H9 (cell line): ENCODE data around the gene KDM2A. TPM values are rescaled to one million over a fixed set of nuclear protein-coding genes. Genes with fewer than 3 reads are reported as not detected.

Experiments used
- DNase-seq: peaks from one replicate; pipeline ENCODE4 v3.0.0-alpha.2; 2017
- H2AFZ ChIP-seq: one replicate; pipeline ENCODE4 v1.6.1; 2013; ENCODE audit warnings: mild to moderate bottlenecking, low read length, control low read depth, moderate library complexity
- H2AK5ac ChIP-seq: 2 replicates; pipeline ENCODE4 v1.6.1; 2013; ENCODE audit warnings: low read length, control low read depth, mixed read lengths; ENCODE audit not compliant: insufficient read length
- H2BK120ac ChIP-seq: one replicate; pipeline ENCODE4 v1.6.1; 2013; ENCODE audit warnings: low read depth, mild to moderate bottlenecking, low read length, control low read depth, inconsistent platforms; ENCODE audit not compliant: poor library complexity, severe bottlenecking
- H2BK12ac ChIP-seq: 2 replicates; pipeline ENCODE4 v1.6.1; 2013; ENCODE audit warnings: low read length, control low read depth, mixed read lengths, low read depth; ENCODE audit not compliant: insufficient read length
- H2BK15ac ChIP-seq: 2 replicates; pipeline ENCODE4 v1.6.1; 2013; ENCODE audit warnings: low read depth, low read length, control low read depth
- H2BK20ac ChIP-seq: one replicate; pipeline ENCODE4 v1.6.1; 2013; ENCODE audit warnings: low read depth, mild to moderate bottlenecking, low read length, control low read depth, inconsistent platforms; ENCODE audit not compliant: poor library complexity, severe bottlenecking
- H2BK5ac ChIP-seq: 2 replicates; pipeline ENCODE4 v1.6.1; 2013; ENCODE audit warnings: low read length, control low read depth, mixed read lengths; ENCODE audit not compliant: insufficient read length
- H3K14ac ChIP-seq: 2 replicates; pipeline ENCODE4 v1.6.1; 2013; ENCODE audit warnings: low read length, control low read depth; ENCODE audit not compliant: insufficient read depth
- H3K18ac ChIP-seq: 2 replicates; pipeline ENCODE4 v1.6.1; 2013; ENCODE audit warnings: low read depth, mild to moderate bottlenecking, mixed read lengths, low read length, control low read depth; ENCODE audit not compliant: insufficient read length
- H3K23ac ChIP-seq: 2 replicates; pipeline ENCODE4 v1.6.1; 2013; ENCODE audit warnings: low read length, control low read depth, mixed read lengths, low read depth; ENCODE audit not compliant: insufficient read length
- H3K23me2 ChIP-seq: 2 replicates; pipeline ENCODE4 v1.6.1; 2013; ENCODE audit warnings: low read depth, mild to moderate bottlenecking, mixed read lengths, low read length, control low read depth; ENCODE audit not compliant: insufficient read length, poor library complexity, severe bottlenecking
- H3K27ac ChIP-seq: 2 replicates; pipeline ENCODE4 v1.5.1; 2013; ENCODE audit warnings: low read length, control low read depth, mixed read lengths, low read depth; ENCODE audit not compliant: insufficient read length
- H3K27me3 ChIP-seq: 2 replicates; pipeline ENCODE4 v1.6.1; 2013; ENCODE audit warnings: low read length, control low read depth, inconsistent platforms; ENCODE audit not compliant: insufficient read depth
- H3K4ac ChIP-seq: 2 replicates; pipeline ENCODE4 v1.6.1; 2013; ENCODE audit warnings: low read depth, mild to moderate bottlenecking, control low read depth, inconsistent platforms, low read length, moderate library complexity
- H3K4me1 ChIP-seq: 2 replicates; pipeline ENCODE4 v1.6.1; 2013; ENCODE audit warnings: low read length, control low read depth, inconsistent platforms; ENCODE audit not compliant: insufficient read depth
- H3K4me2 ChIP-seq: 2 replicates; pipeline ENCODE4 v1.6.1; 2013; ENCODE audit warnings: low read length, control low read depth, mixed read lengths; ENCODE audit not compliant: insufficient read length, insufficient read depth
- H3K56ac ChIP-seq: 2 replicates; pipeline ENCODE4 v1.6.1; 2013; ENCODE audit warnings: low read depth, mild to moderate bottlenecking, mixed read lengths, low read length, control low read depth; ENCODE audit not compliant: insufficient read length
- H3K79me1 ChIP-seq: 2 replicates; pipeline ENCODE4 v1.6.1; 2013; ENCODE audit warnings: low read depth, mild to moderate bottlenecking, moderate library complexity, low read length, control low read depth, inconsistent platforms; ENCODE audit not compliant: insufficient read depth, poor library complexity, severe bottlenecking
- H3K79me2 ChIP-seq: 2 replicates; pipeline ENCODE4 v1.6.1; 2013; ENCODE audit warnings: low read length, control low read depth, inconsistent platforms; ENCODE audit not compliant: insufficient read depth
- H3K9ac ChIP-seq: 2 replicates; pipeline ENCODE4 v1.6.1; 2013; ENCODE audit warnings: low read length, control low read depth, mixed read lengths; ENCODE audit not compliant: insufficient read length; ENCODE audit errors: extremely low read depth
- H3K9me3 ChIP-seq: one replicate; pipeline ENCODE4 v1.6.1; 2013; ENCODE audit warnings: low read depth, low read length, inconsistent platforms; ENCODE audit not compliant: control insufficient read depth
- H3T11ph ChIP-seq: one replicate; pipeline ENCODE4 v1.6.1; 2013; ENCODE audit warnings: mild to moderate bottlenecking, low read length, control low read depth, inconsistent platforms
- H4K20me1 ChIP-seq: one replicate; pipeline ENCODE4 v1.6.1; 2013; ENCODE audit not compliant: control insufficient read depth, insufficient read length, insufficient read depth
- H4K5ac ChIP-seq: 2 replicates; pipeline ENCODE4 v1.6.1; 2013; ENCODE audit warnings: low read depth, mild to moderate bottlenecking, mixed read lengths, low read length, control low read depth; ENCODE audit not compliant: insufficient read length
- H4K8ac ChIP-seq: replicated peaks from 2 replicates; pipeline ENCODE4 v1.6.1; 2013; ENCODE audit warnings: low read length, control low read depth, mixed read lengths, low read depth; ENCODE audit not compliant: insufficient read length
- H4K91ac ChIP-seq: 2 replicates; pipeline ENCODE4 v1.6.1; 2013; ENCODE audit warnings: low read depth, mild to moderate bottlenecking, moderate library complexity, mixed read lengths, low read length, control low read depth; ENCODE audit not compliant: insufficient read length
- H3K27ac Mint-ChIP-seq, 3 experiments: 2 replicates in 2 of 3; 3 replicates in 1 of 3; pipeline ENCODE4 v1.8.0; 2020 to 2021; ENCODE audit warnings: mixed read lengths in 3 of 3, mild to moderate bottlenecking in 1 of 3, moderate library complexity in 1 of 3
- H3K27me3 Mint-ChIP-seq: 2 replicates; pipeline ENCODE4 v1.8.0; 2021; ENCODE audit warnings: low read depth, mild to moderate bottlenecking, moderate library complexity, mixed read lengths
- H3K36me3 Mint-ChIP-seq, 3 experiments: 2 replicates in 2 of 3; 3 replicates in 1 of 3; pipeline ENCODE4 v1.8.0; 2020 to 2021; ENCODE audit warnings: low read depth in 3 of 3, mixed read lengths in 3 of 3; ENCODE audit not compliant: insufficient read depth in 1 of 3
- H3K4me1 Mint-ChIP-seq, 2 experiments: 2 replicates each; pipeline ENCODE4 v1.8.0; 2020; ENCODE audit warnings: mixed read lengths in 2 of 2
- H3K4me3 Mint-ChIP-seq, 2 experiments: 2 replicates in 1 of 2; 3 replicates in 1 of 2; pipeline ENCODE4 v1.8.0; 2020 to 2021; ENCODE audit warnings: mild to moderate bottlenecking in 2 of 2, mixed read lengths in 2 of 2, moderate library complexity in 1 of 2
- H3K9me3 Mint-ChIP-seq, 2 experiments: 2 replicates in 1 of 2; 3 replicates in 1 of 2; pipeline ENCODE4 v1.8.0; 2020; ENCODE audit warnings: mild to moderate bottlenecking in 2 of 2, mixed read lengths in 2 of 2, moderate library complexity in 1 of 2
- CTCF ChIP-seq: fragments of 200-600 bp; sonication (generic); conservative IDR thresholded peaks from 3 replicates; pipeline ENCODE4 v1.8.0; 2021; ENCODE audit warnings: antibody characterized with exemption, mild to moderate bottlenecking
- WGBS: extraction: QIAGEN DNeasy Blood & Tissue Kit; methylation state at CpG from one replicate; pipeline ENCODE4 v1.1.7; 2013; ENCODE audit warnings: missing lambda C conversion rate, low lambda C conversion rate, mixed read lengths; ENCODE audit not compliant: insufficient read length; ENCODE audit errors: extremely low coverage; 5-methylcytosine and 5-hydroxymethylcytosine counted together
- total RNA-seq: library from RNA; stranded (reverse); gene quantifications from 2 replicates; pipeline ENCODE4 v1.2.1, GENCODE V29; 2021

Gene KDM2A
- total RNA-seq, 1 experiment from 2014 or later = 85.9 TPM

GRCh38 chr11:67272327-67273259 lies 153.5 kb downstream of the KDM2A start:
- no peak overlapping the region for H3K4me3 Mint-ChIP-seq
- peaks cover 0 to 11% (median 10%) of the 10 kb centered on the region in 3 experiments; a peak in 6 of 7 replicates for H3K36me3 Mint-ChIP-seq
- peaks cover 34 to 46% of the 10 kb centered on the region in 2 experiments for H3K4me1 Mint-ChIP-seq
- Histone ChIP-seq H2BK20ac (no peak overlapping the region), H2BK120ac (no peak overlapping the region), H4K20me1 (peaks cover under 1% of the 10 kb centered on the region), H3K27ac (no peak overlapping the region), H3K56ac (no peak overlapping the region), H3K79me2 (peaks cover 12% of the 10 kb centered on the region; the same call in 1 of the 2 replicates), H2BK12ac (no peak overlapping the region), H3K9ac (no peak overlapping the region), H3K18ac (no peak overlapping the region), H3T11ph (no peak overlapping the region), H3K4ac (no peak overlapping the region), H2BK5ac (no peak overlapping the region), H3K79me1 (no peaks in the 10 kb centered on the region), H4K5ac (no peak overlapping the region), H2AFZ (no peak overlapping the region), H3K9me3 (no peaks in the 10 kb centered on the region), H2BK15ac (no peak overlapping the region), H3K23ac (no peak overlapping the region), H3K14ac (no peak overlapping the region; the same call in 1 of the 2 replicates), H3K4me2 (no peak overlapping the region), H4K8ac (no peak overlapping the region), H3K23me2 (peaks cover 3% of the 10 kb centered on the region), H4K91ac (no peak overlapping the region), H2AK5ac (no peak overlapping the region), H3K4me1 (peaks cover 14% of the 10 kb centered on the region), H3K27me3 (no peaks in the 10 kb centered on the region)
- no peak for TF ChIP-seq CTCF
- no peaks in the 10 kb centered on the region for H3K9me3 Mint-ChIP-seq
- no peaks in the 10 kb centered on the region for H3K27me3 Mint-ChIP-seq
- H3K27ac Mint-ChIP-seq = no peak overlapping the region; a peak in 1 of 7 replicates
- no CpG with 5 or more reads among the region's 23 CpGs for WGBS
- no peak for DNase-seq
